Left lobe of liver (tissue), 2 donors: ENCODE data around the gene ALDH5A1. TPM values are rescaled to one million over a fixed set of nuclear protein-coding genes. Genes with fewer than 3 reads are reported as not detected.

Experiments used
- ATAC-seq: fragments of 200-7000 bp; cut with Tn5 transposase; one replicate; pipeline ENCODE4 v1.9.1; 2020; ENCODE audit warnings: mild to moderate bottlenecking, moderate library complexity
- DNase-seq: peaks from one replicate; pipeline ENCODE4 v3.0.0-alpha.2; 2020; ENCODE audit warnings: low spot score
- total RNA-seq: library from RNA; stranded (reverse); gene quantifications from one replicate; pipeline ENCODE4 v1.2.1, GENCODE V29; 2021
- donor health status: DM: no; HTN: no; CAD: no; lungs with moderate emphysema.
- donor health status: DM: no; HTN: yes; CAD: no.

ALDH5A1 gene
- total RNA-seq, 1 donor from 2014 or later: 62.2 TPM

- ATAC-seq: no peak
- no peak for DNase-seq
These were observed 70.4 kb downstream of the ALDH5A1 start for GRCh38 chr6:24565196-24565595.

DNA sequence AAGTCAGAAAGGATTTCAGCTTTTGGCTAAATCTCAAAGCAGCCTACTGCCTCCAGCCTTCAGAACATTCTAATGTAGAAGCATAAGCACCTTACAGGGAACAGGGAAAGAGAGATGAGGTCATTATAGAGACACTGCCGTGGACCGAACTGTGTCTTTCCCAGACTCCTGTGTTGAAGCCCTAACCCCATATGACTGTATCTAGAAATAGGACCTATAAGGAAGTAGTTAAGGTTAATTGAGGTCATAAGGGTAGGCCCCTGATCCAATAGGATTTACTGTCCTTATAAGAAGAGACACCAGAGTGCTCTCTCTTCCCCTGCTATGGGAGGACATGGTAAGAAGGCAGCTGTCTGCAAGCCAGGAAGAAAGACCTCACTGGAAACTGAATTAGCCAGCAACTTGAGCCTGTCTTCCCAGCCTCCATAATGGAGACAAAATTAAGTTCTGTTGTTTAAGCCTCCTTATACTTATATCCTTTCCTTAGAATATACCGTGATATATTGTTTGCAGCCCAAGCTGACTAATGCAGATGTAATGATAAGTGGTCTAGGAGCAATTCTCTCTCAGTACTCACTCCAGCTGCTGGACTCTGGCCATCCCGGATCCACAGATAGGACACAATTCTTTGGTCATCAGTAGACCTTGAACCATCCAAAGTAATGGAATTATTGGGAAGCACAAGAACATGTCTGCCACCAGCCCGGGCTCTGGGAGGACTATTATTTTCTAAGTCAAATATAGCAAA, 71.4 kb downstream of the ALDH5A1 start:
- DNase-seq: no peak
- ATAC-seq: no peak

DNA sequence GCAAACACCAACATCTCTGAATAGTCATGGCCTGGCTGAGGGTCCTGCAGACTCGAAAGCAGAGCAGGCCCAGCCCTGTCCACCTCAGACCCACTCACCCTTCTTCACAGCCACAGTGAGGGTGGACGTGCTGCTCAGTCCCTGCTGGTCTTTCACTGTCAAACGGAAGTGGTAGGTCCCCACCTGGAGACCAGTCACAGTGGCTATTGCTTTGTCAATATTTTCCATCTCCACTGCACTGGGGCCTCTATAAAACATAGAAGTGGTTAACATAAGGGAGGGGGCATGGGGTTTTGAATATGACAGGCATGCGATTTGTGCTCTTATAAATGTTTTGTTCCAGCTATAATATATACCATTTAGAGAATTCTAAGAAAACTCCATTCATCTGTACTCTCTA, 73.9 kb downstream of the ALDH5A1 start:
- no peak for DNase-seq
- ATAC-seq: no peak

- DNase-seq (no peak), ATAC-seq (no peak)
These were observed 75.0 kb downstream of the ALDH5A1 start for GRCh38 chr6:24569811-24570210.

GRCh38 chr6:24571361-24571760, 76.6 kb downstream of the ALDH5A1 start:
- ATAC-seq: no peak
- no peak for DNase-seq

- DNase-seq: no peak
- no peak for ATAC-seq
These were observed 80.0 kb downstream of the ALDH5A1 start for GRCh38 chr6:24574809-24575208.

- ATAC-seq: no peak
These were observed 81.7 kb downstream of the ALDH5A1 start for GRCh38 chr6:24576447-24576846.

GRCh38 chr6:24581084-24581669, 86.4 kb downstream of the ALDH5A1 start:
- DNase-seq (peak; percentile 72), ATAC-seq (peak; percentile 91)

More at GRCh38 chr6:24576447-24576846, 81.7 kb downstream of the ALDH5A1 start:
- DNase-seq: no peak

DNA sequence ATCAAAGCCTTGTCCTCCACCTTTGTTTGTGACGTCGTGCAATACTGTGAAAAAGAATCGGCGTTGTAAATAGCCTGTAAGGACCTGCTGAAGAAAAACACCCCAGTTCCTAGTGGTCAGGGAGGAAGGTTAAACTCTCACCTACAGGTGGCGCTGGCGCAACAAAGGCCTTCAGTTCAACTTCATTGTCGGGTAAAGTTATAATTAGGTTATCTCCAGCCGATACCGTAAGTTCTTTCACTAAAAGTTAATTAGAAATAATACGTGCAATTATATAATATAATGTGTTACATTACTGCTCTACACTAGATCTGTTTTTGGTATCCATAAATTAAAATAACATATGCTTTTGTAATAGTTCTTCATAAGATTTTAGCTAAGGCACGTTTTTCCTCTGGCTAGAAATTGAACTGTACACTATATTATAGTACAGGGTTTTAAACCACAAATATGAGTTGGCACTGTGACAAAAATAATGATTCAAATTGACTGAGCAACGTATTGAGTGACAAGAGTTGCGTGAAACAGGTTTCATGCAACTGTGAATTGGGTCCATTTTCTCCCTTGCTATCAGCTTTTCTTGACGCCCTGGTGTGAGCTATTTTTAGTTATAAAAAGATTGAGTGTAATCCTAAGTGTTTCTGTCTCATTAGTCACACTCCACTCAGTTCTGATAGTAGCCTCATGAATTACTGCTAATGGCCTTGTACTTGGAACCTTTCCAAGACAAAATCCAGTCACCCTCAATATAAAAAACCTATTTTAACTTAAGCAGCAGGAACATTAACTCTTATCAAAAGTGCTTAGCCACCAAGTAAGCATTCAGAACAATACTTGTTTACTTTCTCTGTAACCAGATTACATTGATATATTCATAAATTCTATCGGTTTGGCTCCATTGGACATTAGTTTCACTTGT, 89.0 kb downstream of the ALDH5A1 start:
- DNase-seq (peak; percentile 74), ATAC-seq (peak; percentile 92)

GRCh38 chr6:24584382-24584720, 89.6 kb downstream of the ALDH5A1 start:
- DNase-seq: no peak
- ATAC-seq: no peak

Other genes starting within 250 kb of the ALDH5A1 start
- 1.4 TPM for gene DCDC2, start 136.9 kb upstream of the ALDH5A1 start, total RNA-seq
- 12.7 TPM for gene MRS2, start 92.0 kb upstream of the ALDH5A1 start, total RNA-seq
- gene GPLD1, start 5.4 kb upstream of the ALDH5A1 start, total RNA-seq: 53.1 TPM
- not detected for gene KIAA0319, start 151.2 kb downstream of the ALDH5A1 start, total RNA-seq
- gene TDP2, start 171.9 kb downstream of the ALDH5A1 start, total RNA-seq: 21.8 TPM
- gene ACOT13, start 172.1 kb downstream of the ALDH5A1 start, total RNA-seq: 43.4 TPM
- 44.8 TPM for gene C6orf62, start 224.2 kb downstream of the ALDH5A1 start, total RNA-seq